GM18870 (cell line): ENCODE data around the gene LRTM2.

Experiments
- ATAC-seq: cut with Tn5 transposase; IDR thresholded peaks from one replicate; pipeline ENCODE4 v1.9.1; 2021; ENCODE audit warnings: moderate library complexity; ENCODE audit not compliant: unreplicated experiment

LRTM2 gene

DNA sequence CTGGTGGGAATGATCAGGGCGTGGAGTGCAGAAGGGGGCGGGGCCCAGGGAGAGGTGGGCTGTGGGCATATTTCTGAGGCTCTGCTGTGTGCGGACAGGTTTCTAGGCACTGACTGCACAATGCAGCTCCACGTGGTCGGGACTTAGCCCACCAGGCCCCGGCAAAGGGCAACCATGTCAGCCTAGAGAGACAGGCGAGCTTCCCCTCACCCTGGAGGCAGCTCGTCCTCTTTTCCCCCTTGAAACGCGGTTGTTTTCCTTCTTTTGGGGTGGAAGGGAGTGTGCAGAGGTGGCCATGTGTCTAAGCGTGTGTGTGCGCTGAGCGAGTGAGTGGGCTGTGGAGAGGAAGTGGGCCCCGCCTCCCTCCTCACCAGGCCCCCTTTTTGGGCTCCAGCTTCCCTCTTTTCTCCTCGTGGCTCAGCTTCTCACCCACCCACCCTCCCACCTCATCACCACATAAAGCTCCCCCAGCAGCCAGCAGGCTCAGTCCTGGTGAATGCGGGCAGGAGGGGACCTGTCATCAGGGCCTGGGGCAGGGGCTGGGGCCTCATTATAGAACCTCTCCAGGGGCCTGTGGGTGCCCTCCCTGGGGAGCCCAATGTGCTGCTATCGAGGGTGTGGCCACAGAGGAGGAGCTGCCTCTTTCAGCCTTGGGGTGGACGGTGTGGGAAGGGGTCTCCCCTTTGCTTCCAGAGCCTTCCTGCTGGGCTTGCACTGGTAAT lies 22.0 kb downstream of the LRTM2 start:
- no peak for ATAC-seq

DNA sequence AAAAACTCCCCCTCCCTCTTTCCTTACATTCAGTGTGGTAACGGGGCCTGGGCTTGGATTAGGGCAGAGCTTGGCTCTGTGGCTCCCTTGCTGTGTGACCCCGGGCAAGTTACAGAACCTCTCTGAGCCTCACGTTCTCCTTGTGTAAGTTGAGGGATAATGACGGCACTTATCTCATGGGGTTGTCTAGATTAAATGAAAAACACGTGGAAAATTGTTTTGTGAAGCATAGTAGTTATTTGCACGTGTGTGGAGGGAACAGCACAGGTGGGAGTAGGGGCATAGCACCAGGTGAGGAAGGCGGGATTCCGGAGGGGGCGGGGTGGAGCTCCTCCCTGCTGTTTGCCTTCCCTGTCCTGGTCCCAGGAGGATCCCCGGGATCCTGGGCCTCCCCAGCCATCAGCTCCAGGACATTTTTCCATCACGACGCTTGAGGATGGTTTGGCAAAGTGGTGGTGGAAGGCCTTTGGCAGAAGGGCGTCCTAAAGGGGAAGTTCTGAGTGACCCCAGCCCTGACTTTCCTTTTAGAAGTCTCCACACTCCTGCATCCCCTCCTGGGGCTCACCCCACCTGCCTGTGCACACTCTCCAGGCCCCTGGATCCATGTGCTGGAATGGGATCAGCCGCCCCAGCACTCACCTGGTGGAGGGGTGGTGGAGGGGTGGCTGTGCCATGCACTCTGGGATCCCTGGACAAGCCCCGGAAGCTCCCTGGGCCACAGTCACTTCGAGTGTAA lies 22.7 kb downstream of the LRTM2 start:
- no peak for ATAC-seq

DNA sequence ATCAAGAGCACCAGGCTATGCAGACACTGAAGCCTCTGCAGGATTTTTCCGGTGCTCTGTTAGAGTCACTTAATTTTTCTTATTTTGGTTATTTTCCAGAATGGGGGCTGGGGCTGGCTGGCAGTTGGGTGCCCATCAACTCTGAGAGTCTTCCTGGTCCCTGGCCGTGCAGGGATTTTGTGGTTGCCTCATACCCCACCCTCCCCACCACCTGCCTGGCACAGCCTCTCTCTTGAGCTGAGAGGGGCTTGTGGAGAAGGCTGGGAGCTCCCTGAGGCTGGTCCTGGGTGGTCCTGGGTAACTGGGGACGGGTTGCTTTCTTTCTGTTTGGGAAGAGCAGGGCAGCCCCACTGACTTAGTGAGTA lies 23.3 kb downstream of the LRTM2 start:
- ATAC-seq, result no peak

DNA sequence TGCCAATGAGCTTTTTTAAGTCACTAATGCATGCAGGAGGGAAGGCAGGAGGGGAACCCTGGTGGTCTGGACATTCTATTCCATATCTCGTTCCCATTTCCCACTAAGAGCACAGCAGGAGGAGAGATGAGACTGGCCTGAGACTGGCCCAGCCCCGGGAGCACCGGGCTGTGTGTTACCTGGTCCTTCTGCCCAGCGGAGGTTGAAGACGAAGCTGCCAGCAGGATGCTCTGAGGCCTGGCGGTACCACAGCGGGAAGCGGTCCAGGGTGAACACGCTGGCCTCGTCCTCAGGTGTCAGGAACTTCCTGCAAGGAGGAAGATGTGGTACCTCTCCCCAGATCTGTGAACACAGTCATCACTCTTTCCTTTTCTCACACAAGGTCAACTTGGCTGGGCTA lies 23.9 kb downstream of the LRTM2 start:
- ATAC-seq, result no peak

DNA sequence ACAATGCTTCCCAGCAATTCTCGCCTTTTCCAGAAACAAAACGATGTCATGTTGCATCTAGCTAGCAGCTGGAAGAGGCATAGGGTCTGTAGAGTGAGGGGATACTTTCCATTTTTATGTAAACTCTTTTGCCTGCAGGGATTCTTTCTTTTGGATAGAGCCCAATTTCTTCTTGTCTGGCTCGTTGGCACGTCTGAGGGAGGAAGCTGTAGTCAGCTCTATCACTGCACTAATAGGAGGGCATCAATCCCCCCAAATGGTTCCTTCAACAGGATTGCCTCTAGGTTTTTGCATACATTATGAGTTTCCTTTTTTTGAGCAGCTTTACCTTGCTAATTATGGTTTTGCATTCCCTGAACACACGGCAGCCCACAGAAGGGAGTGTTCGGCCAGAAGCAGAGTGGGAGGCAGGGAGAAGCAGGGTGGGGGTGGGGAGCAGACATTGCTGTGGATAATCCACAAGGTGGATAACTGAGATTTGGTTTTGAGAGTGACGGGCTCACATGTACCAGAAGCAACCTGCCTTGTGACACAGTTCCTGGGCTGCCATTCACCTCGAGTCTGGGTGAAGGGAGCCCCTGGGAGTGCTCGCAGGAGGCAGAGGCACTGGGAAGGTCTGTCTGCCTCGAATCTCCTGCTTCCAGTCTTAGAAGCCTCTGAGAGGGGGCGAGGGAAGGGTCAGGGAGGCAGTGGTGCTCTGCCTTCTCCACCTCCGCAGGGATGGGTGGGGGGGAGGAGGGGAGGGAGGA lies 24.5 kb downstream of the LRTM2 start:
- ATAC-seq, result no peak

DNA sequence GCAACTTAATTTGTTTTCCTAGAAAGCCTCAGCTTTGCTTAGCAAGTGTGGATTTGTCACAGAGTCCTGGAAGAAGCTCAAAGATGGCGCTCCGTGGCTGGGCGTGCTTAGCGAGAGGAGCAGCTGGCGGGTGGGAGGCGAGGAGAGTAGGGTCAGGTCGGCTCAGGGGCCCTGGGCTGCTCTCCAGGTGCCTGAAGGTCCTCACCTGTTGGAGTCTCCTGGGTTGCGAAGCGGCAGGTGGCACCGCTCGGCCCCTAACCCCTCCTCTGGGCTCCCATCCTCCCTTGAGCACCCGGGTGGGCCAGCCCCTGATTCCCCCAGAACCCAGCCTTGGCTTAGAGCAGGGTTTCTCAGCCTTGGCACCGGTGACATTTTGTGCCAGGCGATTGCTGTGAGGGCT lies 25.1 kb downstream of the LRTM2 start:
- ATAC-seq, result no peak

DNA sequence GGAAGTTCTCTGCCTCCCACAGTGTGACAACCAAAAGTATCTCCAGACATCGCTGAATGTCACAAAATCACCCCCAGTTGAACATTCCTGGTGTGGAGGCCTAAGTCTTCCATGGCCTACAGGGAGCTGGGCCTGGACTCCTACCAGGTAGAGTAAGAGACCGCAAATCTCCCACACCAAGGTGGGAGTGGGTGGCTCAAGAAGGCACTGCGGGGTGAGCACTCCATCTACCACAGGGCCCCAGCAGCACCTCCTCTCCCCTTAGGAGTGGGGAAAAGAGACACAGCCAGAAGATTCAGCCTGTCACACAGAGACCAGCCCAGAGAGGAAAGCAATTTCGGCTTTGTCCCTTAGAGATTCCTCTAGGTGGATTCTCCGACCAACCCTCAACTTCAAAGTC lies 25.5 kb downstream of the LRTM2 start:
- no peak for ATAC-seq

DNA sequence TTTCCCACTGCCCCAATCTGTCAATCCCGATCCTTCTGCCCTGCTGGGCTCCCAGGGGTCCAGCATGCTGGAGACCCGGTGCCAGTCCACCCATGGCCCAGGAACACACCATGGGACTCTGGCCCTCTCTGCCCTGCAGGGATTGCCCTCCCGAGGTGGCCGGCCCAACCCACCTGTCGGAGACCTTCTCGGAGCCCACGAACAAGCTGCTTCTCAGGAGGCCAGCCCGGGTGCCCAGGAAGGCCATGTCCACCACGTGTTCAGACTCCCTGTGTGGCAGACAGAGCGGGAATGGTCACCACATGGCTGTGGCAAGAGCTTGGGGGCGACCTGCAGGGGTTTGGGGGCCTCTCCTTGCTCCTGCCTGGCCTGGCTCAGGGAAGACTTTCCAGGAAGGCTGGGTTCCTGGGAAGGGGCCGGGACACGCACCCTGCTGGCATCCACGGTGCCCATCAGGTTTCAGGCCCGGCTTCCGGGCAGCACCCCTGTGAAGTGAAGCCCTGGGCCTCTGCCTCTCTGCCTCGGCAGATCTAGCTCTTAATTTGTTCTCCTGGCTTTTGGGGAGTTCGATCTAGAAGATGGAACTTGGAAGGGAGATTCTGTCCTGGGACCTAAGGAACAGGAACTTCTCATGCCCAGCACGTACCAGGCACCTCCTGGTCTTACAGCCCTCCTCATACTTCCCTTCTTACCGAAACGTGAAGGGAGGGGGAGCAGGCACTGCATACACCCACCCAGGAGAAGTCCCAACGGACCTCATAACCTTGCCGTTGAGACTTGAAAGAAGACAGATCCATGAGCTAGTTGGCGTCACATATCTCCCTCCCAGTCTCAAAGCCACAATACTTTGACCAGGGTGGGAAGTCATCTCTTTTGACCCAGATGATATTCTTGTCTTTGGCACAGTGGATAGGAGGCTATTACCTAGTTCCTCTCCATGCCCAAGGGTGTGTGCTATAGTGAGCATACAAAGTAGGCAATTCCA lies 26.3 kb downstream of the LRTM2 start:
- no peak for ATAC-seq

DNA sequence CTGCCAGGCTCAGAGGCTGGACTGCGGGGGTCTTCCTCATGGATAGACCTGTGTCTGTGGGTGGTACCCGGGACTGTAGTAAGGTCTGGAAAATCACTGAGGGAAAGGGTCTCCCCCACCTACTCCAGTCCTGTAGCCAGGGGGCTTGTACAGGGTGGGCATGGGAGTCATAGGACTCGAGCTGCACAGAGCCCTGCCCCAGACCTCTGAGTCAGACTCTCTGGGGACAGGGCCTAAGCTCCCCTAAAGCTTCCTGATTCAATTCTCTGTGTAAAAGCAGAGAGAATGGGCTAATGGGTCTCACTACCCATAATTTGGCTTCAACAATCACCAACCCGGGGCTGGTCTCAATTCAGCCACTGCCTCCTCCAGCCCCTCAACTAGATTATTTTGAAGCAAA lies 27.0 kb downstream of the LRTM2 start:
- ATAC-seq, result no peak

DNA sequence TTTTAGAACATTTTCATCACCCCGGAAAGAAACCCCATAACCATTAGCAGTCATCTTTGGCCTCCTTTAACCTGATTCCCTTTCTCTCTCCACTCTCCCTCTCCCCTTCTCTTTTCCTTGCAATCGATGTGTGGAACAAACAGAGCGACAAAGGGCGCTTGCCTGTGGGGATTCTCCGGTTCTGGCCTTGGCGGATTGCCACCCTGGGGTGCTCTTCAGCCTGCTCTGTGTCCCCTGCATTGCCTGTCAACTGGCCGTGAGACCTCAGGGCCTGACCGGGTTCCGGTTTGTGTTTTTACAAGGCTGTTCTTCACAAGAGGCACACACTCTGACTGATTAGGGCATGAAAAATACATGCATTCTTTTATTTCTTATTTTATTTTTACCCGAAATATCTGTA lies 27.8 kb downstream of the LRTM2 start:
- ATAC-seq, result no peak

DNA sequence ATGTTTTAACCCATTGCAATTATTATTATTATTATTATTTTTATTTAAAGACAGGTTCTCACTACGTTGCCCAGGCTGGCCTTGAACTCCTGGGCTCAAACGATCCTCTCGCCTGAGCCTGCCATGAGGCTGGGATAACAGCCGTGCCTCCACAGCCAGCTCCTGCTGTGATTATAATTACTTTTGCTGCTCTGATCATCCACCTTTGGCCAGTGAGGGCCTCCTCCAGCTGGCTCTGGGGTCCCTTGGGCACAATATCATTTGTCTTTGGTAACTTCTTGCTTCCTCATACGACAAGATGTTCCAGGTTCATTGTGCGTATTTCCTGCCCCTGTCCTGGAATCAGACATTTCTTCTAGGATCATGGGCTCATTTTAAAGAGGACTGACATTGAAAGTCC lies 28.4 kb downstream of the LRTM2 start:
- ATAC-seq, result no peak

DNA sequence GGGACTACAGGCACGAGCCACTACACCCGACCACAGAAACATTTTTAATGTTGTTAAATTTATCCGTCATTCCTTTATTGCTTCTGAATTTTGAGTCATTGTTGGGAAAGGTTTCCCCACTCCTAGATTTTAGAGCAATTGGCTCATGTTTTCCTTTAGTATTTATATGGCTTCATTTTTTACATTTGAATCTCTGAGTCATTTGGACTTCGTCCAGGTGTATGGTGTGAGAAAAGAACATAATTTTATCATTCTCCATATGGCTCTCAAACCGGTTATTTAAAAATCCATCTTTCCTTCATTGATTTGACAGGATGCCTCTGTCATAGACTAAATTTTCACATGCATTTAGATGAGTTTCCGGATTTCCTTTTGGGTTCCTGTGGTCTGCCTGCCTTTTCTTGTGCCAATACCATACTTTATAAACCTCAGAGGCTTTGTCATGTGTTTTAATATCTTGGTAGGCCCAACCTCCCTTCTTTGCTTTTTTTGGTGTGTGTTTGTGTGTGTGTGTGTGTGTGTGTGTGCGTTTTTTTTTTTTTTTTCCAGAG lies 30.9 kb downstream of the LRTM2 start:
- ATAC-seq, result no peak

DNA sequence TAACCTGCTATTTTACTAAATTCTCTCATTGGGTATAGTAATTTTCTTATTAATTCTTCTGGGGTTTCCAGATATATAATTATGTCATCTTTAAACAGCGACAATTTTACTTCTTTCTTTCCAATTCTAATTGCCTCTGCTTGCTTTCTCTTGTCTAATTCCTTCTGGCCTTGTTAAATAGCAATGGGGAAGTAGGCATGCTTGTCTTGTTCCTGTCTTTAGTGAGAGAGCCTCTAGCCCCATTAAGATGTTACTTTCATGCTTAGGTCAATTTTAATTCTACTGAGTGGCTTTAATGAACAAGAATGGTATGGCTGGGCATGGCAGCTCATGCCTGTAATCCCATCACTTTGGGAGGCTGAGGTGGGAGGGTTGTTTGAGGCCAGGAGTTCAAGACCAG lies 31.7 kb downstream of the LRTM2 start:
- no peak for ATAC-seq

DNA sequence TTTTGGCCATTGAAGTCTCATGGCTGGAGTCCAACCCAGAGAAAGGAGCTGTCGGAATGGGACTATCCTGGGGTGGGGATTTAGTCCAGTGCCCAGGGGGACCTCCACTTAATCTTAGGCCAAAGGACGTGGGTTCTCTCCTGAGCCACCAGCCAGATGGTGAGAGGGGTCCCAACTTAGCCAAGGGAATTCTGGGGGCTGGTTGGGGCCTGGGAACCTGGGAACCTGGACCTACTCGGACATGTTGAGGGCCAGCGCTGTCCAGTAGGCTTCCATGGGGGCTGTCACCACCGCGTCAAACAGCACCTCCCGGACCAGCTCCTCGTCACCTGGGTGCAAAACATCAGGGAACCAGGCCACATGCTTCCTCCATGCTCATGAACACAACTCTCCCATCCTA lies 33.4 kb downstream of the LRTM2 start:
- ATAC-seq, result no peak

DNA sequence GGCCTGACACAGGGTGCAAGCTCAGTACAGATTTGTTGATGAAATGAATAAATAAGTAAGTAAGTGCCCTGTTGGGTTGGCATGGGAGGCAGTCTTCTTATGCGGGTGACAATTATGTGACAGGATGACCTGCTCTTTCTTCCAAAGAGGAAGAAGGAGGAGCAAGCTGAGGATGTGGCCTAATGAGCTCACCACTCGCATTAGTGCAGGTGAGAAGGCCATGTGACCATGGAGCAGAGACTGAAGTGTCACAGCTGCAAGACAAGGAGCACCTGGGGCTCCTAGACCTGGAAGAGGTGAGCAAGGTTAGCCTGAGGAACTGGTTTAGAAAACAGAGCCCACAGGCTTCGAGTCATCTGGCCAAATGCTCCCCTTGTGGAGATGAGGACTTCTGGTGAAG lies 34.9 kb downstream of the LRTM2 start:
- ATAC-seq, result no peak

DNA sequence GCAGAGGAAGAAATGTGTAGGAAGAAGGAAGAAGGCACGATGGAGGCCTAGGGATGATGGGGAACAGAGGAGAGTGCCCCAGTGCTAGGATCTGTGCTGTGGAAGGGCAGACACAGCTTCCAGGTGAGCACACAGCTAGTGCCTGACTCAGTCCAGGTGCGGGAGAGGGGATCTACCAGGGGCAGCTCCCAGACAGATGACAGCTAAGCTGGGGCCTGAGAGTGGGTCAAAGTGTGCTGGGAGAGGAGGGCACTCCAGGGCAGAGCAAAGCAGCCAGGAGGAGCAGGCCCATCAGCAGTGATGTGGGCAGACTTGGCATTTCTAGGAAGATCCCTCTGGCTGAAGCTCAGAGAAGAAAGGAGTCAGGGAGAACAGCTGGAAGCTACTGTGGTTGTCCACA lies 36.7 kb downstream of the LRTM2 start:
- ATAC-seq, result no peak

DNA sequence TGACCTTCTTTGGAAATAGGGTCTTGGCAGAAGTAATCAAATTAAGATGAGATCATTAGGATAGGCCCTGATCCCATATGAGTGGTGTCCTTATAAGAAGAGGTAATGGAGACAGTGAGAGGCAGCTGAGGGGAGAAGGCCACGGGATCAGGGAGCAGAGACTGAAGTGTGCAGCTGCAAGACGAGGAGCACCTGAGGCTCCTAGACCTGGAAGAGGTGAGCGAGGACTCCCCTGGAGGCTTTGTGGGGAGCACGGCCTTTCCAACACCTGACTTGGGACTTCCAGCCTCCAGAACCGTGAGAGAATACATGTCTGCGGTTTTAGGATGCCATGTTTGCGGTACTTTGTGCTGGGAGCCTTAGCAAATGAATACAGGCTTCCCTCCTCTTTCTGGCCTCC lies 37.5 kb downstream of the LRTM2 start:
- ATAC-seq, result no peak

DNA sequence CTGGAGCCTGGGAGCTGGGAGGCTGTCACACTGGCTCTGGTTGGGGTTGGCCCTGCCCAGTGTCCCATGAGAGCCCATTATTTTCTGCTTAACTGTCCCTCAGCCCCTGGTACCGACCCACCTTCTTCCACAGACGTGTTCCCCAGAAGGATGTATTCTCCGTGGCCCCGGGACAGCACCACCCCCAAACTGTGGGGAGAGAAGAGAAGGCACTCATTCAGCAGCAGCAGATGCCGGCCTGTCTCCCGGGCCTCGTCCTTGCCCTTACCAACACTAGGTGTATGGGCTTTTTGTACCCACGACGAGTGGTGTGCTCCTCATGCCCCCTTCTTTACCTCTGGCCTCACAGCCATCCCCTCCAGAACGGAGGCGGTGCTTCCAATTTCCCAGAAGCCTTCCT lies 38.1 kb downstream of the LRTM2 start:
- no peak for ATAC-seq

DNA sequence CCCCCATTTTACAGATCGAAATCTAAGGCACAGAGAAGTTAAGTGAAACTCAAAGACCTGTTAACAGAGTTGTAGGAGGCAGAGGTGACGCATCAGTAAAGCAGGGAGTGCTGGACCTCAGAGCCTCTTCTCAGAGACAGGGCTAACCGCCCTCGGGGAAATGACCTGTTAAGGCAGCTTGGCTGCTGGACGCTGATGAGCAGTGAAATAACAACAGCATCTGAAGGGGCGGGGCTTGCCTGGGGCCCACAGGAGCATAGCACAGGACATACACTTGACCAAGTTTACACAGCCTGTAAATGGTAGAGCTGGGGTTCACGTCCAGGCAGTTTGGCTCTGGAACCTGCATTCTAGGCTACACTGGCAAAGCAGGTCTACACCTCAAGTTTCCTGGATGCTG lies 39.3 kb downstream of the LRTM2 start:
- no peak for ATAC-seq

DNA sequence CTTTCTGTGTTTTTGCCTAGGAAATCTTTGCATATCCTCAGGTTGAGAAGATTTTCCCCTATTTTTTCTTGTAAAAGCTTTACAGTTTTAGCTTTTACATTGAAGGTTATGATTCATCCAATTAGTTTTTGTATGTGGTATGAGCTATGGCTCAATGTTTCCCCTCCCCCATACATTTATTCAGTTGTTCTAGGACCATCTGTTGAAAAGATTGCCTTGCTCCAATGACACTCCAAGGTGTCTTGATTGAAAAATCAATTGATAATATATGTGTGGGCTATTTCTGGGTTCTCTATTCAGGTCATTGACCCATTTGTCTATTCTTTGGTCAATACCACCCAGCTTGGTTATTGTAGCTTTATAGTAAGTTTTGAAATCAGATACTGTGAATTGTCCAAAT lies 42.6 kb downstream of the LRTM2 start:
- ATAC-seq, result no peak

DNA sequence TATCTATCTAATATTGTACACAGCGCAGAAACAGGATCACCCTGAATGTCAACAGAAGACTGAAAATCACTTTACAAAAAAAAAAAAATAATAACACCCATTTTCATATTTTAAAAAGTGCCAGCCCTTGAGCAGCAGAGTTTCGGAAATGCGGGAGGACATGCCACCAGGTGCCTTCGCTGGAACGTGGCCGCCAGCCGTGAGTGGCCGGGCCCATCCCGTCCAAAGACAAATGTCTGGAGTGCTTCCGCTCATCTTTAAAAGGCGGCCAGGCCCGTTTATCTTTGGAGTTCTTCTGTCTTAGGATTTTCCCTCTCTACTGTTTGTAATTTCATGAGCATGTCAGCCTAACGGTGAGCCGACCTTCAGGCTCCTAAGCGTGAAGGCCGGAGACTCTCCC lies 43.5 kb downstream of the LRTM2 start:
- ATAC-seq, result no peak
